Activated T-cell treated with anti-CD3 and anti-CD28 coated beads, Interleukin-2, amount 50 U/mL, for 48 hours (primary cell): ENCODE measurements around the gene FGF21.
"Not testable (repeated sequence)": the region's sequence is repeated elsewhere in the genome, so short reads cannot be mapped to it uniquely, and the experiment has no call there.

Experiments
- DNase-seq, 2 experiments: peaks; one replicate each; pipeline ENCODE4 v3.0.0-alpha.2; 2020

The FGF21 gene

GRCh38 chr19:48755084-48755641, at the start of gene FGF21:
FGF21 (plus strand) TSS chr19:48755524; CDS start chr19:48756237, 713 bp downstream.
- DNase-seq = no peak

- DNase-seq = no peak
Observed at GRCh38 chr19:48708471-48708870, 46.9 kb upstream of the FGF21 start.

GRCh38 chr19:48711106-48711662, 44.1 kb upstream of the FGF21 start:
- no peak for DNase-seq

GRCh38 chr19:48713041-48713863, 42.1 kb upstream of the FGF21 start:
- DNase-seq = peak in 1 of 2 experiments; percentile 35

- peak; percentile 99 for DNase-seq
Observed at GRCh38 chr19:48713864-48714755, 41.2 kb upstream of the FGF21 start.

- no peak for DNase-seq
Observed at GRCh38 chr19:48714759-48715675, 40.3 kb upstream of the FGF21 start.

GRCh38 chr19:48715681-48716171, 39.6 kb upstream of the FGF21 start:
- DNase-seq = no peak

- no peak for DNase-seq
Observed at GRCh38 chr19:48716562-48717291, 38.6 kb upstream of the FGF21 start.

GRCh38 chr19:48718106-48718505, 37.2 kb upstream of the FGF21 start:
- not testable (repeated sequence) for DNase-seq

GRCh38 chr19:48718711-48719231, 36.6 kb upstream of the FGF21 start:
- no peak for DNase-seq

- no peak for DNase-seq
Observed at GRCh38 chr19:48719263-48720171, 35.8 kb upstream of the FGF21 start, which contains the start of gene MAMSTR. MAMSTR (minus strand) TSS chr19:48719725; CDS start chr19:48719031, 694 bp downstream.

GRCh38 chr19:48720251-48720612, 35.1 kb upstream of the FGF21 start:
- DNase-seq = no peak

GRCh38 chr19:48720613-48721296, 34.6 kb upstream of the FGF21 start:
- peak; percentile 92 to 94 for DNase-seq

GRCh38 chr19:48722196-48722708, 33.1 kb upstream of the FGF21 start:
- DNase-seq = no peak

GRCh38 chr19:48724796-48725753, 30.2 kb upstream of the FGF21 start:
- peak in 1 of 2 experiments; percentile 36 for DNase-seq

GRCh38 chr19:48726556-48726955, 28.8 kb upstream of the FGF21 start:
- no peak for DNase-seq

GRCh38 chr19:48728911-48729664, 26.2 kb upstream of the FGF21 start:
- no peak for DNase-seq
